Neural progenitor cell (in vitro differentiated cells): Measurements from ENCODE around the gene WBP1L.
"Not testable (repeated sequence)": the region's sequence is repeated elsewhere in the genome, so short reads cannot be mapped to it uniquely, and the experiment has no call there.

Experiments
- EZH2 ChIP-seq: fragments of 200-600 bp; sonication (generic); IDR thresholded peaks from 2 replicates; pipeline ENCODE4 v1.6.1; 2017; ENCODE audit warnings: antibody characterized with exemption, mild to moderate bottlenecking, moderate library complexity
- EZH2phosphoT487 ChIP-seq: fragments of 200-600 bp; sonication (generic); IDR thresholded peaks from 2 replicates; pipeline ENCODE4 v1.6.1; 2017; ENCODE audit warnings: antibody characterized with exemption
- TF ChIP-seq, protein P1 (sequence below): fragments of 200-600 bp; sonication (generic); IDR thresholded peaks from 2 replicates; pipeline ENCODE4 v1.5.1; 2017; ENCODE audit warnings: antibody characterized with exemption, mild to moderate bottlenecking

DNA sequence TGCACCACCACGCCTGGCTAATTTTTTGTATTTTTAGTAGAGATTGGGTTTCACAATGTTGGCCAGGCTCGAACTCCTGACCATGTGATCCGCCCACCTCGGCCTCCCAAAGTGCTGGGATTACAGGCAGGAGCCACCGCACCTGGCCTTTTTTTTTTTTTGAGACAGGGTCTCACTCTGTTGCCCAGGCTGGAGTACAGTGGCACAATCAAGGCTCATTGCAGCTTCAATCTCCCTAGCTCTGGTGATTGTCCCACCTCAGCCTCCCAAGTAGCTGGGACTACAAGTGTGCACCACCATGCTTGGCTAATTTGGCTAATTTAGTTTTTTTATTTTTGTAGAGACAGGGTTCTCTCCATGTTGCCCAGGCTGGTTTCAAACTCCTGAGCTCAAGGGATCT is 1.4 kb upstream of the WBP1L start:
- TF ChIP-seq, protein P1, sequence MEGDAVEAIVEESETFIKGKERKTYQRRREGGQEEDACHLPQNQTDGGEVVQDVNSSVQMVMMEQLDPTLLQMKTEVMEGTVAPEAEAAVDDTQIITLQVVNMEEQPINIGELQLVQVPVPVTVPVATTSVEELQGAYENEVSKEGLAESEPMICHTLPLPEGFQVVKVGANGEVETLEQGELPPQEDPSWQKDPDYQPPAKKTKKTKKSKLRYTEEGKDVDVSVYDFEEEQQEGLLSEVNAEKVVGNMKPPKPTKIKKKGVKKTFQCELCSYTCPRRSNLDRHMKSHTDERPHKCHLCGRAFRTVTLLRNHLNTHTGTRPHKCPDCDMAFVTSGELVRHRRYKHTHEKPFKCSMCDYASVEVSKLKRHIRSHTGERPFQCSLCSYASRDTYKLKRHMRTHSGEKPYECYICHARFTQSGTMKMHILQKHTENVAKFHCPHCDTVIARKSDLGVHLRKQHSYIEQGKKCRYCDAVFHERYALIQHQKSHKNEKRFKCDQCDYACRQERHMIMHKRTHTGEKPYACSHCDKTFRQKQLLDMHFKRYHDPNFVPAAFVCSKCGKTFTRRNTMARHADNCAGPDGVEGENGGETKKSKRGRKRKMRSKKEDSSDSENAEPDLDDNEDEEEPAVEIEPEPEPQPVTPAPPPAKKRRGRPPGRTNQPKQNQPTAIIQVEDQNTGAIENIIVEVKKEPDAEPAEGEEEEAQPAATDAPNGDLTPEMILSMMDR, result not testable (repeated sequence)
- TF ChIP-seq EZH2, EZH2phosphoT487: not testable (repeated sequence)
